Thymus (tissue), 11 donors: Measurements from ENCODE around the gene FNDC3A. TPM values are rescaled to one million over a fixed set of nuclear protein-coding genes. Genes with fewer than 3 reads are reported as not detected.

Source experiments
- DNase-seq, 9 donors: peaks; one replicate each; pipeline ENCODE4 v3.0.0-alpha.2; 2013; ENCODE audit warnings: low spot score in 9 of 9, low read depth in 6 of 9, missing footprints in 1 of 9
- H3K27ac ChIP-seq, 2 donors: one replicate each; pipeline ENCODE4 v1.5.1; 2013; ENCODE audit warnings: control low read depth in 1 of 2, low read depth in 1 of 2, low read length in 1 of 2, mild to moderate bottlenecking in 1 of 2, moderate library complexity in 1 of 2
- H3K27me3 ChIP-seq, 2 donors: one replicate each; pipeline ENCODE4 v1.5.1; 2013; ENCODE audit warnings: low read length in 1 of 2; ENCODE audit not compliant: control insufficient read depth in 2 of 2, insufficient read depth in 1 of 2
- H3K36me3 ChIP-seq, 2 donors: one replicate each; pipeline ENCODE4 v1.5.1; 2013; ENCODE audit warnings: low read length in 1 of 2, mild to moderate bottlenecking in 1 of 2, moderate library complexity in 1 of 2; ENCODE audit not compliant: control insufficient read depth in 2 of 2, insufficient read depth in 2 of 2
- H3K4me1 ChIP-seq, 2 donors: one replicate each; pipeline ENCODE4 v1.5.1; 2013; ENCODE audit warnings: low read length in 2 of 2; ENCODE audit not compliant: control insufficient read depth in 2 of 2, insufficient read depth in 2 of 2
- H3K4me3 ChIP-seq, 2 donors: one replicate each; pipeline ENCODE4 v1.5.1; 2013; ENCODE audit warnings: low read length in 2 of 2, control low read depth in 1 of 2, mild to moderate bottlenecking in 1 of 2
- H3K9me3 ChIP-seq, 2 donors: one replicate each; pipeline ENCODE4 v1.5.1; 2013; ENCODE audit warnings: low read length in 1 of 2, mild to moderate bottlenecking in 1 of 2; ENCODE audit not compliant: control insufficient read depth in 2 of 2, insufficient read depth in 1 of 2
- WGBS: extraction: QIAGEN DNeasy Blood & Tissue Kit; methylation state at CpG from one replicate; pipeline ENCODE4 v1.1.7; 2013; 5-methylcytosine and 5-hydroxymethylcytosine counted together
- polyA plus RNA-seq: library from polyadenylated mRNA; stranded (reverse); fragments of 200-250 nt; gene quantifications from one replicate; pipeline ENCODE4 v1.2.3, GENCODE V29; 2013
- total RNA-seq: library from RNA; stranded (reverse); fragments of 120-200 nt; gene quantifications from one replicate; pipeline ENCODE4 v1.2.4, GENCODE V29; 2013
- donor health status: healthy.

Gene FNDC3A
- total and polyA plus RNA-seq, 2 donors: 28.0 to 28.5 TPM

GRCh38 chr13:49044008-49044407 lies 68.3 kb downstream of the FNDC3A start:
- Histone ChIP-seq H3K4me1 (no peaks in the 10 kb centered on the region), H3K9me3 (no peaks in the 10 kb centered on the region), H3K27me3 (no peaks in the 10 kb centered on the region), H3K4me3 (no peak overlapping the region), H3K27ac (no peak overlapping the region), H3K36me3 (no peaks in the 10 kb centered on the region)
- no peak for DNase-seq
- WGBS: 66% methylated on average over 3 of the region's 3 CpGs

- H3K9me3 ChIP-seq: no peaks in the 10 kb centered on the region
- no peak overlapping the region for H3K27ac ChIP-seq
- H3K27me3 ChIP-seq: no peaks in the 10 kb centered on the region
- H3K4me3 ChIP-seq: no peak overlapping the region
- DNase-seq: no peak
- no peaks in the 10 kb centered on the region for H3K36me3 ChIP-seq
- 95% methylated on average over 2 of the region's 2 CpGs for WGBS
- no peaks in the 10 kb centered on the region for H3K4me1 ChIP-seq
Observed at GRCh38 chr13:49044836-49045235, 69.1 kb downstream of the FNDC3A start.

- H3K36me3 ChIP-seq: no peaks in the 10 kb centered on the region
- 87% methylated on average over 2 of the region's 2 CpGs for WGBS
- no peaks in the 10 kb centered on the region for H3K4me1 ChIP-seq
- no peak overlapping the region for H3K4me3 ChIP-seq
- no peaks in the 10 kb centered on the region for H3K9me3 ChIP-seq
- H3K27me3 ChIP-seq: no peaks in the 10 kb centered on the region
- H3K27ac ChIP-seq: no peak overlapping the region
- DNase-seq: no peak
Observed at GRCh38 chr13:49046002-49046401, 70.3 kb downstream of the FNDC3A start.

- 98% methylated on average over 2 of the region's 2 CpGs for WGBS
- DNase-seq: no peak
- Histone ChIP-seq H3K4me3 (no peak overlapping the region), H3K27ac (no peak overlapping the region), H3K4me1 (no peaks in the 10 kb centered on the region), H3K27me3 (no peaks in the 10 kb centered on the region), H3K36me3 (no peaks in the 10 kb centered on the region), H3K9me3 (no peaks in the 10 kb centered on the region)
Observed at GRCh38 chr13:49046519-49046918, 70.8 kb downstream of the FNDC3A start.

GRCh38 chr13:49052813-49053212 lies 77.1 kb downstream of the FNDC3A start:
- no peak overlapping the region for H3K27ac ChIP-seq
- peaks cover 0 to 4% of the 10 kb centered on the region in 2 donors for H3K9me3 ChIP-seq
- H3K27me3 ChIP-seq: no peaks in the 10 kb centered on the region
- no peak overlapping the region for H3K4me3 ChIP-seq
- DNase-seq: no peak
- WGBS: 98% methylated on average over 6 of the region's 6 CpGs
- H3K4me1 ChIP-seq: no peaks in the 10 kb centered on the region
- H3K36me3 ChIP-seq: no peaks in the 10 kb centered on the region

- 97% methylated on average over 1 of the region's 1 CpG for WGBS
- Histone ChIP-seq H3K36me3 (no peaks in the 10 kb centered on the region), H3K4me3 (no peak overlapping the region), H3K9me3 (peaks cover 0 to 4% of the 10 kb centered on the region in 2 donors), H3K27me3 (no peaks in the 10 kb centered on the region), H3K27ac (no peak overlapping the region), H3K4me1 (no peaks in the 10 kb centered on the region)
- DNase-seq: no peak
Observed at GRCh38 chr13:49053215-49053614, 77.5 kb downstream of the FNDC3A start.

GRCh38 chr13:49053906-49054305 lies 78.2 kb downstream of the FNDC3A start:
- DNase-seq: no peak
- Histone ChIP-seq H3K36me3 (no peaks in the 10 kb centered on the region), H3K4me3 (no peak overlapping the region), H3K27me3 (no peaks in the 10 kb centered on the region), H3K27ac (no peak overlapping the region), H3K4me1 (no peaks in the 10 kb centered on the region), H3K9me3 (peaks cover 0 to 4% of the 10 kb centered on the region in 2 donors)
- WGBS: 100% methylated on average over 1 of the region's 1 CpG

- Histone ChIP-seq H3K4me3 (no peak overlapping the region), H3K27me3 (no peaks in the 10 kb centered on the region), H3K27ac (no peak overlapping the region), H3K9me3 (peaks cover 0 to 4% of the 10 kb centered on the region in 2 donors), H3K4me1 (no peaks in the 10 kb centered on the region), H3K36me3 (no peaks in the 10 kb centered on the region)
- no peak for DNase-seq
- WGBS: over 99% methylated on average over 4 of the region's 4 CpGs
Observed at GRCh38 chr13:49055021-49055420, 79.3 kb downstream of the FNDC3A start.

GRCh38 chr13:49057176-49057575 lies 81.5 kb downstream of the FNDC3A start:
- H3K4me3 ChIP-seq: no peak overlapping the region
- H3K4me1 ChIP-seq: no peaks in the 10 kb centered on the region
- H3K27me3 ChIP-seq: no peaks in the 10 kb centered on the region
- DNase-seq: no peak
- H3K36me3 ChIP-seq: no peaks in the 10 kb centered on the region
- WGBS: 97% methylated on average over 3 of the region's 3 CpGs
- peaks cover 0 to 4% of the 10 kb centered on the region in 2 donors for H3K9me3 ChIP-seq
- H3K27ac ChIP-seq: no peak overlapping the region

GRCh38 chr13:49058761-49059160 lies 83.0 kb downstream of the FNDC3A start:
- Histone ChIP-seq H3K9me3 (no peaks in the 10 kb centered on the region), H3K27me3 (no peaks in the 10 kb centered on the region), H3K4me3 (no peak overlapping the region), H3K4me1 (no peaks in the 10 kb centered on the region), H3K27ac (no peak overlapping the region), H3K36me3 (no peaks in the 10 kb centered on the region)
- no peak for DNase-seq
